ENCODE results near the gene KIRREL3.

Gene KIRREL3

GRCh38 chr11:126719740-126720139, 280.8 kb downstream of the KIRREL3 start:
- H3K4me3 ChIP-seq (ENCODE audit: low read depth in 1 of 2, low read length in 1 of 2): no peak overlapping the region
- H3K36me3 ChIP-seq: no peaks in the 10 kb centered on the region
- no peaks in the 10 kb centered on the region for H3K9me3 ChIP-seq
- H3K4me1 ChIP-seq (ENCODE audit: control insufficient read depth in 1 of 2, insufficient read depth in 1 of 2, low read depth in 1 of 2, low read length in 1 of 2): no peaks in the 10 kb centered on the region
- no peak for TF ChIP-seq CTCF (IDR thresholded peaks at IDR 0.05)
- peaks cover 4% of the 10 kb centered on the region for H3K27me3 ChIP-seq
- H3K27ac ChIP-seq: no peak overlapping the region

GRCh38 chr11:126718276-126718675, 282.3 kb downstream of the KIRREL3 start:
- no peaks in the 10 kb centered on the region for H3K9me3 ChIP-seq
- H3K27me3 ChIP-seq: peaks cover 8% of the 10 kb centered on the region
- no peaks in the 10 kb centered on the region for H3K36me3 ChIP-seq
- no peaks in the 10 kb centered on the region for H3K4me1 ChIP-seq (ENCODE audit: control insufficient read depth in 1 of 2, insufficient read depth in 1 of 2, low read depth in 1 of 2, low read length in 1 of 2)
- TF ChIP-seq CTCF (IDR thresholded peaks at IDR 0.05): no peak
- H3K27ac ChIP-seq: no peak overlapping the region
- H3K4me3 ChIP-seq (ENCODE audit: low read depth in 1 of 2, low read length in 1 of 2): no peak overlapping the region

GRCh38 chr11:126716456-126717083, 284.0 kb downstream of the KIRREL3 start:
- no peak for TF ChIP-seq CTCF (IDR thresholded peaks at IDR 0.05)
- peaks cover 25% of the 10 kb centered on the region for H3K27me3 ChIP-seq
- no peak overlapping the region for H3K27ac ChIP-seq
- no peak overlapping the region for H3K4me3 ChIP-seq (ENCODE audit: low read depth in 1 of 2, low read length in 1 of 2)
- H3K9me3 ChIP-seq: no peaks in the 10 kb centered on the region
- H3K36me3 ChIP-seq: no peaks in the 10 kb centered on the region
- H3K4me1 ChIP-seq (ENCODE audit: control insufficient read depth in 1 of 2, insufficient read depth in 1 of 2, low read depth in 1 of 2, low read length in 1 of 2): no peaks in the 10 kb centered on the region

- H3K9me3 ChIP-seq: no peaks in the 10 kb centered on the region
- no peak overlapping the region for H3K27ac ChIP-seq
- TF ChIP-seq CTCF (IDR thresholded peaks at IDR 0.05): no peak
- H3K4me1 ChIP-seq (ENCODE audit: control insufficient read depth in 1 of 2, insufficient read depth in 1 of 2, low read depth in 1 of 2, low read length in 1 of 2): no peaks in the 10 kb centered on the region
- peaks cover 51% of the 10 kb centered on the region for H3K27me3 ChIP-seq
- H3K36me3 ChIP-seq: no peaks in the 10 kb centered on the region
- no peak overlapping the region for H3K4me3 ChIP-seq (ENCODE audit: low read depth in 1 of 2, low read length in 1 of 2)
Observed at GRCh38 chr11:126713806-126714205, 286.8 kb downstream of the KIRREL3 start.

- Histone ChIP-seq H3K27ac (no peak overlapping the region), H3K4me1 (ENCODE audit: control insufficient read depth in 1 of 2, insufficient read depth in 1 of 2, low read depth in 1 of 2, low read length in 1 of 2) (no peaks in the 10 kb centered on the region)
Observed at GRCh38 chr11:126711977-126712625, 288.5 kb downstream of the KIRREL3 start.

More at GRCh38 chr11:126711977-126712625, 288.5 kb downstream of the KIRREL3 start:
- peaks cover 48% of the 10 kb centered on the region for H3K27me3 ChIP-seq
- H3K36me3 ChIP-seq: no peaks in the 10 kb centered on the region
- TF ChIP-seq CTCF (IDR thresholded peaks at IDR 0.05): no peak
- no peak overlapping the region for H3K4me3 ChIP-seq (ENCODE audit: low read depth in 1 of 2, low read length in 1 of 2)
- H3K9me3 ChIP-seq: no peaks in the 10 kb centered on the region

Data from neutrophil (primary cell).